SK-N-SH (cell line): ENCODE data around the gene MAG. TPM values are rescaled to one million over a fixed set of nuclear protein-coding genes. Genes with fewer than 3 reads are reported as not detected.

Experiments used
- CTCF ChIA-PET: fragments of 300-600, 350-600 bp; formaldehyde crosslinking; extraction: SDS; loops from one replicate; lab custom pipeline; 2021; lab: Yijun Ruan, JAX
- POLR2A ChIA-PET: fragments of 350-600 bp; sonication (Branson Sonifier 250); formaldehyde crosslinking; extraction: SDS; loops from one replicate; lab custom pipeline; 2020; ENCODE audit warnings: antibody characterized with exemption, inconsistent platforms; lab: Yijun Ruan, JAX
- DNase-seq: peaks from one replicate; pipeline ENCODE4 v3.0.0; 2012
- H2AFZ ChIP-seq: fragments of 200-600 bp; sonication (generic); 2 replicates; pipeline ENCODE4 v1.8.1; 2016; ENCODE audit warnings: antibody characterized with exemption, mild to moderate bottlenecking, low read depth
- H3F3A ChIP-seq: fragments of 200-600 bp; sonication (generic); replicated peaks from 2 replicates; pipeline ENCODE3; 2016; ENCODE audit warnings: antibody characterized with exemption, mild to moderate bottlenecking; ENCODE audit not compliant: insufficient read depth
- H3K27ac ChIP-seq, 2 experiments: fragments of 200-500 bp in 1 of 2; fragments of 200-600 bp in 1 of 2; sonication (Bioruptor generic) in 1 of 2; sonication (generic), shearing (Covaris generic) in 1 of 2; 2 replicates each; pipeline versions ENCODE4 v1.5.1 to v1.6.1; 2014 to 2016; ENCODE audit warnings: low read depth in 2 of 2, inconsistent platforms in 1 of 2, low read length in 1 of 2, mild to moderate bottlenecking in 1 of 2, mixed read lengths in 1 of 2
- H3K27me3 ChIP-seq: fragments of 200-600 bp; sonication (generic), shearing (Covaris generic); 2 replicates; pipeline ENCODE4 v1.6.1; 2016; ENCODE audit warnings: mixed run types; ENCODE audit not compliant: insufficient read depth
- H3K36me3 ChIP-seq, 2 experiments: fragments of 200-500 bp in 1 of 2; fragments of 200-600 bp in 1 of 2; sonication (Bioruptor generic) in 1 of 2; sonication (generic) in 1 of 2; replicated peaks in 1 of 2; 2 replicates each; pipeline versions ENCODE3 to v1.5.1; 2014 to 2016; ENCODE audit warnings: low read length in 1 of 2, mild to moderate bottlenecking in 1 of 2; ENCODE audit not compliant: insufficient read depth in 2 of 2, control insufficient read depth in 1 of 2
- H3K4me1 ChIP-seq, 2 experiments: fragments of 200-500 bp in 1 of 2; fragments of 200-600 bp in 1 of 2; sonication (Bioruptor generic) in 1 of 2; sonication (generic), shearing (Covaris generic) in 1 of 2; 2 replicates each; pipeline versions ENCODE4 v1.5.1 to v1.6.1; 2014 to 2016; ENCODE audit warnings: low read depth in 1 of 2, low read length in 1 of 2, mixed run types in 1 of 2; ENCODE audit not compliant: insufficient read depth in 2 of 2, control insufficient read depth in 1 of 2
- H3K4me2 ChIP-seq: fragments of 200-600 bp; sonication (generic), shearing (Covaris generic); 2 replicates; pipeline ENCODE4 v1.6.1; 2017; ENCODE audit warnings: mixed run types
- H3K4me3 ChIP-seq, 2 experiments: fragments of 200-500 bp in 1 of 2; fragments of 200-600 bp in 1 of 2; sonication (Bioruptor generic) in 1 of 2; sonication (generic), shearing (Covaris generic) in 1 of 2; 2 replicates each; pipeline versions ENCODE4 v1.5.1 to v1.8.1; 2014 to 2016; ENCODE audit warnings: low read depth in 2 of 2, inconsistent platforms in 1 of 2, low read length in 1 of 2, mild to moderate bottlenecking in 1 of 2, mixed read lengths in 1 of 2, moderate library complexity in 1 of 2
- H3K79me2 ChIP-seq: fragments of 200-600 bp; sonication (generic); 2 replicates; pipeline ENCODE4 v1.8.1; 2017; ENCODE audit warnings: mild to moderate bottlenecking; ENCODE audit not compliant: insufficient read depth
- H3K9ac ChIP-seq: fragments of 200-600 bp; sonication (generic); 2 replicates; pipeline ENCODE4 v1.6.1; 2017; ENCODE audit warnings: mixed run types
- H3K9me2 ChIP-seq: fragments of 200-600 bp; sonication (generic); 2 replicates; pipeline ENCODE4 v1.6.1; 2017; ENCODE audit warnings: mixed run types
- H3K9me3 ChIP-seq: fragments of 200-600 bp; sonication (generic); 2 replicates; pipeline ENCODE4 v1.6.1; 2017; ENCODE audit warnings: mixed run types, mild to moderate bottlenecking, moderate library complexity
- H4K20me1 ChIP-seq: fragments of 200-600 bp; sonication (generic); 2 replicates; pipeline ENCODE4 v1.6.1; 2017; ENCODE audit warnings: mild to moderate bottlenecking, mixed run types; ENCODE audit not compliant: insufficient read depth
- ELF1 ChIP-seq: IDR thresholded peaks from 2 replicates; pipeline ENCODE4 v1.4.0; 2012
- EP300 ChIP-seq, 2 experiments: IDR thresholded peaks; 2 replicates each; pipeline versions ENCODE4 v1.4.0 to v1.6.1; 2012; ENCODE audit warnings: borderline replicate concordance in 1 of 2, low read depth in 1 of 2, low read length in 1 of 2
- EZH2phosphoT487 ChIP-seq: fragments of 200-600 bp; sonication (generic); IDR thresholded peaks from 2 replicates; pipeline ENCODE4 v1.6.1; 2017; ENCODE audit warnings: low read depth, mixed run types, mild to moderate bottlenecking, antibody characterized with exemption, moderate library complexity, borderline replicate concordance
- FOXM1 ChIP-seq: IDR thresholded peaks from 2 replicates; pipeline ENCODE4 v1.4.0; 2012; ENCODE audit warnings: low read depth, mild to moderate bottlenecking
- JUND ChIP-seq: IDR thresholded peaks from 2 replicates; pipeline ENCODE4 v1.4.0; 2012
- MEF2A ChIP-seq: IDR thresholded peaks from 2 replicates; pipeline ENCODE4 v1.4.0; 2012; ENCODE audit warnings: low read depth, borderline replicate concordance
- MXI1 ChIP-seq: IDR thresholded peaks from 2 replicates; pipeline ENCODE4 v1.6.1; 2012; ENCODE audit warnings: mild to moderate bottlenecking, low read depth, low read length, improper control_type of control experiment
- NFIC ChIP-seq: IDR thresholded peaks from 2 replicates; pipeline ENCODE4 v1.4.0; 2012; ENCODE audit warnings: borderline replicate concordance
- POLR2AphosphoS5 ChIP-seq: IDR thresholded peaks from 2 replicates; pipeline ENCODE4 v1.6.1; 2012; ENCODE audit warnings: low read depth, low read length
- RAD21 ChIP-seq: IDR thresholded peaks from 2 replicates; pipeline ENCODE4 v1.6.1; 2012; ENCODE audit warnings: mild to moderate bottlenecking, low read length
- RCOR1 ChIP-seq: fragments of 150-350 bp; IDR thresholded peaks from 2 replicates; pipeline ENCODE4 v1.6.1; 2017; ENCODE audit warnings: antibody characterized with exemption, low read length
- RFX5 ChIP-seq: IDR thresholded peaks from 2 replicates; pipeline ENCODE4 v1.6.1; 2012; ENCODE audit warnings: mild to moderate bottlenecking, improper control_type of control experiment, low read length
- SMC3 ChIP-seq: IDR thresholded peaks from 2 replicates; pipeline ENCODE4 v1.6.1; 2012; ENCODE audit warnings: low read depth, low read length, improper control_type of control experiment
- TAF1 ChIP-seq: IDR thresholded peaks from 2 replicates; pipeline ENCODE4 v1.6.1; 2012; ENCODE audit warnings: low read depth, mild to moderate bottlenecking, low read length, moderate library complexity, borderline replicate concordance
- TEAD4 ChIP-seq: IDR thresholded peaks from 2 replicates; pipeline ENCODE4 v1.4.0; 2012; ENCODE audit warnings: mild to moderate bottlenecking, borderline replicate concordance; ENCODE audit not compliant: insufficient read depth
- YY1 ChIP-seq: IDR thresholded peaks from 2 replicates; pipeline ENCODE4 v1.4.0; 2012; ENCODE audit warnings: low read depth, mild to moderate bottlenecking
- WGBS: methylation state at CpG from one replicate; pipeline ENCODE4 v1.1.6; 2017; ENCODE audit warnings: low lambda C conversion rate; 5-methylcytosine and 5-hydroxymethylcytosine counted together
- polyA plus RNA-seq, 3 experiments: library from polyadenylated mRNA; depleted of rRNA; stranded (reverse); fragments of >200 nt; gene quantifications; 2 replicates each; pipeline ENCODE4 v1.2.3, GENCODE V29; 2012
- TF ChIP-seq, protein P1 (sequence below): fragments of 150-350 bp; IDR thresholded peaks from 2 replicates; pipeline ENCODE4 v1.6.1; 2016; ENCODE audit warnings: mild to moderate bottlenecking, low read depth, low read length
- TF ChIP-seq, protein P2 (sequence below): fragments of 200-600 bp; sonication (generic); IDR thresholded peaks from 2 replicates; pipeline ENCODE4 v1.6.1; 2017; ENCODE audit warnings: antibody characterized with exemption, mild to moderate bottlenecking, moderate library complexity
- TF ChIP-seq, protein P3 (sequence below): IDR thresholded peaks from 2 replicates; pipeline ENCODE4 v1.4.0; 2012; ENCODE audit warnings: low read depth
- TF ChIP-seq, protein P4 (sequence below): IDR thresholded peaks from 2 replicates; pipeline ENCODE4; 2012
- TF ChIP-seq, protein P5 (sequence below): IDR thresholded peaks from 2 replicates; pipeline ENCODE4 v1.4.0; 2012; ENCODE audit warnings: low read depth, borderline replicate concordance

MAG gene
- polyA plus RNA-seq, 1 of the 3 experiments (the other 2 are of a cell fraction) = not detected

DNA sequence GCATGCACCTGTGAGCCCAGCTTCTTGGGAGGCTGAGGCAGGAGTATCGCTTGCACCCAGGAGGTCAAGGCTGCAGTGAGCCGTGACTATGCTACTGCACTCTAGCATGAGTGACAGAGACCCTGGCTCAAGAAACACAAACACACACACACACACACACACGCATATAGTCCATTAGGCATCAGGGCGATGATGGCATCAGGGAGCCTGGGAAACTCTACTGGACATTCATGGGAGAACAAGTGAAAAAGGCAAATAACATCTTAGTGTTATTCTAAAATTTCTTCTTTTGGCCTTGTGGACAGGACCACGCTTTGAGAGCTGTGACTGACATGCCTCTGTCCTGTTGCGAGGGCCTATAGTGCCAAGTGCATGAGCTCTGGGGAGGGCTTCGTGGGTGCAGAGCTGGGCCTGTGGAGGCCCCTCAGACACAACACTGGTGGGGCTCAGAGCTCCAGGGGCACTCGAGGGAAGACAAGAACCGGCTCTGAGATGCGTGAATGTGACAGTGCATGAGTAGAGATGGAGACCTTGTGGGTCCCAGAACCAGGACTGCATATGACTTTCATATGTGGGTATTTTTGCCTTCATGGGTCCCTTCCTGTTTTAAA, 31.2 kb upstream of the MAG start:
- peaks cover 0 to 11% of the 10 kb centered on the region in 2 experiments; a peak in 1 of 4 replicates for H3K4me1 ChIP-seq
- no peak for TF ChIP-seq NFIC
- TF ChIP-seq YY1 = no peak
- TF ChIP-seq TAF1 = no peak
- TF ChIP-seq POLR2AphosphoS5 = no peak
- TF ChIP-seq TEAD4 = no peak
- H3K79me2 ChIP-seq = no peaks in the 10 kb centered on the region
- ChIA-PET CTCF (interaction anchor here (0.6 to 1.0 kb wide), 2 partner anchors 9 to 357 kb away, joined by 3 to 4 read pairs; no protein-coding TSS in a partner anchor), POLR2A (no interaction called here)
- no peak overlapping the region for H3K4me2 ChIP-seq
- peaks cover 29% of the 10 kb centered on the region; the same call in 1 of the 2 replicates for H3K27me3 ChIP-seq
- peaks cover 3% of the 10 kb centered on the region for H3F3A ChIP-seq
- H3K4me3 ChIP-seq = no peak overlapping the region
- H3K36me3 ChIP-seq = no peaks in the 10 kb centered on the region
- no peak for DNase-seq
- H3K9ac ChIP-seq = no peak overlapping the region
- no peaks in the 10 kb centered on the region for H3K9me3 ChIP-seq
- no peaks in the 10 kb centered on the region for H4K20me1 ChIP-seq
- WGBS = 39% methylated on average over 10 of the region's 10 CpGs
- H3K9me2 ChIP-seq = no peaks in the 10 kb centered on the region
- no peak overlapping the region for H3K27ac ChIP-seq
- no peak overlapping the region for H2AFZ ChIP-seq

DNA sequence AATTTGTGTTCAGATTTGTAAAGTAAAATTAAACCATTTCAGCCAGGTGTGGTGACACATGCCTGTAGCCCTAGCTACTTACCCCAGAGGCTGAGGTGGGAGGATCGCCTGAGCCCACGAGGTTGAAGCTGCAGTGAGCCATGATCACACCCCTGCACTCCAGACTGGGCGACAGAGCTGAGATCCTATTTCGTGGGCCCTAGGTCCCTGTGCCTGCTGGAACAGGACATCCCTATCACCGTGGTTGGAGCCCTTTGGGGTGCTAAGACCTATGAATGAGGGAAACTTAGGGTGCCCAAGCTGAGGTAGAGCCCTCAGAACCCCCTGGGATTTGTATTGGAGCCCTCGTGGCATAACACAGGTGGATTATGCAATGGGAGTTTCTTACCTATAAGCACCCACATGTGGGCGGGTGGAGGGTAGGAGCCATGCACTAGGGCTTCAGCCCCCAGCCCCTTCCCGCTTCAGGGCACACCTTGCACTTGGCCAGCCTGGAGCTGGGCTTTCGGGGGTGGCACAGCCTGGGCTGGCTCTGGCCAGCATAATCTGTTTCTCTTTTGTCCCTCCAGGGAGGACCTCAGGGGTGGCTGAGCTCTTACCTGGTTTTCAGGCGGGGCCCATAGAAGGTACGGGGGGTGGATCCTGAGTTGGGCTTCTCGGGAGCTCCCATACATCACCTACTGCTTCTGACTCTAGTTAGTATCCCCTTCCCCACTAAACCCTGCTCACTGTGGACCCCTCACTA, 30.4 kb upstream of the MAG start:
- Histone ChIP-seq H3K4me1 (peaks cover 0 to 13% of the 10 kb centered on the region in 2 experiments; a peak in 1 of 4 replicates), H3K4me2 (no peak overlapping the region), H3K79me2 (peaks cover 4% of the 10 kb centered on the region; the same call in 1 of the 2 replicates), H3F3A (peaks cover 4% of the 10 kb centered on the region), H3K4me3 (no peak overlapping the region), H3K9ac (no peak overlapping the region), H4K20me1 (no peaks in the 10 kb centered on the region), H3K36me3 (peaks cover 0 to 6% of the 10 kb centered on the region in 2 experiments), H3K9me2 (no peaks in the 10 kb centered on the region), H3K27me3 (peaks cover 26% of the 10 kb centered on the region; the same call in 1 of the 2 replicates), H3K9me3 (no peaks in the 10 kb centered on the region), H3K27ac (no peak overlapping the region), H2AFZ (no peak overlapping the region)
- ChIA-PET POLR2A (no interaction called here), CTCF (interaction anchor here (0.7 to 1.0 kb wide), 2 partner anchors 8 to 195 kb away, joined by 3 to 4 read pairs; no protein-coding TSS in a partner anchor)
- DNase-seq = no peak
- WGBS = 20% methylated on average over 9 of the region's 12 CpGs
- TF ChIP-seq RAD21 (no peak), NFIC (no peak), SMC3 (no peak), EZH2phosphoT487 (no peak), MEF2A (no peak), POLR2AphosphoS5 (no peak), JUND (no peak), RFX5 (no peak), RCOR1 (no peak), MXI1 (no peak), EP300 (IDR thresholded peaks at IDR 0.05; ENCODE audit: borderline replicate concordance in 1 of 2, low read depth in 1 of 2, low read length in 1 of 2) (no peak), ELF1 (no peak), FOXM1 (no peak)
- TF ChIP-seq, protein P1, sequence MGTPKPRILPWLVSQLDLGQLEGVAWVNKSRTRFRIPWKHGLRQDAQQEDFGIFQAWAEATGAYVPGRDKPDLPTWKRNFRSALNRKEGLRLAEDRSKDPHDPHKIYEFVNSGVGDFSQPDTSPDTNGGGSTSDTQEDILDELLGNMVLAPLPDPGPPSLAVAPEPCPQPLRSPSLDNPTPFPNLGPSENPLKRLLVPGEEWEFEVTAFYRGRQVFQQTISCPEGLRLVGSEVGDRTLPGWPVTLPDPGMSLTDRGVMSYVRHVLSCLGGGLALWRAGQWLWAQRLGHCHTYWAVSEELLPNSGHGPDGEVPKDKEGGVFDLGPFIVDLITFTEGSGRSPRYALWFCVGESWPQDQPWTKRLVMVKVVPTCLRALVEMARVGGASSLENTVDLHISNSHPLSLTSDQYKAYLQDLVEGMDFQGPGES = no peak
- TF ChIP-seq, protein P2, sequence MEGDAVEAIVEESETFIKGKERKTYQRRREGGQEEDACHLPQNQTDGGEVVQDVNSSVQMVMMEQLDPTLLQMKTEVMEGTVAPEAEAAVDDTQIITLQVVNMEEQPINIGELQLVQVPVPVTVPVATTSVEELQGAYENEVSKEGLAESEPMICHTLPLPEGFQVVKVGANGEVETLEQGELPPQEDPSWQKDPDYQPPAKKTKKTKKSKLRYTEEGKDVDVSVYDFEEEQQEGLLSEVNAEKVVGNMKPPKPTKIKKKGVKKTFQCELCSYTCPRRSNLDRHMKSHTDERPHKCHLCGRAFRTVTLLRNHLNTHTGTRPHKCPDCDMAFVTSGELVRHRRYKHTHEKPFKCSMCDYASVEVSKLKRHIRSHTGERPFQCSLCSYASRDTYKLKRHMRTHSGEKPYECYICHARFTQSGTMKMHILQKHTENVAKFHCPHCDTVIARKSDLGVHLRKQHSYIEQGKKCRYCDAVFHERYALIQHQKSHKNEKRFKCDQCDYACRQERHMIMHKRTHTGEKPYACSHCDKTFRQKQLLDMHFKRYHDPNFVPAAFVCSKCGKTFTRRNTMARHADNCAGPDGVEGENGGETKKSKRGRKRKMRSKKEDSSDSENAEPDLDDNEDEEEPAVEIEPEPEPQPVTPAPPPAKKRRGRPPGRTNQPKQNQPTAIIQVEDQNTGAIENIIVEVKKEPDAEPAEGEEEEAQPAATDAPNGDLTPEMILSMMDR = no peak
- TF ChIP-seq, protein P3, sequence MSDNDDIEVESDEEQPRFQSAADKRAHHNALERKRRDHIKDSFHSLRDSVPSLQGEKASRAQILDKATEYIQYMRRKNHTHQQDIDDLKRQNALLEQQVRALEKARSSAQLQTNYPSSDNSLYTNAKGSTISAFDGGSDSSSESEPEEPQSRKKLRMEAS = no peak
- TF ChIP-seq, protein P4, sequence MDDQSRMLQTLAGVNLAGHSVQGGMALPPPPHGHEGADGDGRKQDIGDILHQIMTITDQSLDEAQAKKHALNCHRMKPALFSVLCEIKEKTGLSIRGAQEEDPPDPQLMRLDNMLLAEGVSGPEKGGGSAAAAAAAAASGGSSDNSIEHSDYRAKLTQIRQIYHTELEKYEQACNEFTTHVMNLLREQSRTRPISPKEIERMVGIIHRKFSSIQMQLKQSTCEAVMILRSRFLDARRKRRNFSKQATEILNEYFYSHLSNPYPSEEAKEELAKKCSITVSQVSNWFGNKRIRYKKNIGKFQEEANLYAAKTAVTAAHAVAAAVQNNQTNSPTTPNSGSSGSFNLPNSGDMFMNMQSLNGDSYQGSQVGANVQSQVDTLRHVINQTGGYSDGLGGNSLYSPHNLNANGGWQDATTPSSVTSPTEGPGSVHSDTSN = no peak
- TF ChIP-seq, protein P5, sequence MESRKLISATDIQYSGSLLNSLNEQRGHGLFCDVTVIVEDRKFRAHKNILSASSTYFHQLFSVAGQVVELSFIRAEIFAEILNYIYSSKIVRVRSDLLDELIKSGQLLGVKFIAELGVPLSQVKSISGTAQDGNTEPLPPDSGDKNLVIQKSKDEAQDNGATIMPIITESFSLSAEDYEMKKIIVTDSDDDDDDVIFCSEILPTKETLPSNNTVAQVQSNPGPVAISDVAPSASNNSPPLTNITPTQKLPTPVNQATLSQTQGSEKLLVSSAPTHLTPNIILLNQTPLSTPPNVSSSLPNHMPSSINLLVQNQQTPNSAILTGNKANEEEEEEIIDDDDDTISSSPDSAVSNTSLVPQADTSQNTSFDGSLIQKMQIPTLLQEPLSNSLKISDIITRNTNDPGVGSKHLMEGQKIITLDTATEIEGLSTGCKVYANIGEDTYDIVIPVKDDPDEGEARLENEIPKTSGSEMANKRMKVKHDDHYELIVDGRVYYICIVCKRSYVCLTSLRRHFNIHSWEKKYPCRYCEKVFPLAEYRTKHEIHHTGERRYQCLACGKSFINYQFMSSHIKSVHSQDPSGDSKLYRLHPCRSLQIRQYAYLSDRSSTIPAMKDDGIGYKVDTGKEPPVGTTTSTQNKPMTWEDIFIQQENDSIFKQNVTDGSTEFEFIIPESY = no peak
